Neural progenitor cell (in vitro differentiated cells): ENCODE results near the gene RPS16. TPM values are rescaled to one million over a fixed set of nuclear protein-coding genes. Genes with fewer than 3 reads are reported as not detected.

Experiments
- DNase-seq: peaks from one replicate; pipeline ENCODE4 v3.0.0-alpha.2; 2016; ENCODE audit warnings: low spot score
- H2AFZ ChIP-seq: fragments of 200-600 bp; sonication (generic); replicated peaks from 2 replicates; pipeline ENCODE4 v1.6.1; 2016; ENCODE audit warnings: antibody characterized with exemption
- H3F3A ChIP-seq: fragments of 200-600 bp; sonication (generic); 2 replicates; pipeline ENCODE4 v1.6.1; 2016; ENCODE audit warnings: antibody characterized with exemption, low read depth
- H3K27ac ChIP-seq: fragments of 200-600 bp; sonication (generic); 2 replicates; pipeline ENCODE4 v1.5.1; 2016; ENCODE audit warnings: mild to moderate bottlenecking
- H3K27me3 ChIP-seq: fragments of 200-600 bp; sonication (generic); 2 replicates; pipeline ENCODE4 v1.6.1; 2016; ENCODE audit warnings: mild to moderate bottlenecking, moderate library complexity
- H3K36me3 ChIP-seq: fragments of 200-600 bp; sonication (generic); 2 replicates; pipeline ENCODE4 v1.5.1; 2016
- H3K4me1 ChIP-seq: fragments of 200-600 bp; sonication (generic); 2 replicates; pipeline ENCODE4 v1.6.1; 2016; ENCODE audit warnings: mixed run types
- H3K4me2 ChIP-seq: fragments of 200-600 bp; sonication (generic); 2 replicates; pipeline ENCODE4 v1.6.1; 2016
- H3K4me3 ChIP-seq: fragments of 200-600 bp; sonication (generic); 2 replicates; pipeline ENCODE4 v1.5.1; 2016
- H3K79me2 ChIP-seq: fragments of 200-600 bp; sonication (generic); 2 replicates; pipeline ENCODE4 v1.6.1; 2016; ENCODE audit warnings: low read depth
- H3K9ac ChIP-seq: fragments of 200-600 bp; sonication (generic); 2 replicates; pipeline ENCODE4 v1.6.1; 2016
- H3K9me3 ChIP-seq: fragments of 200-600 bp; sonication (generic); 2 replicates; pipeline ENCODE4 v1.5.1; 2016; ENCODE audit warnings: low read depth
- H4K20me1 ChIP-seq: fragments of 200-600 bp; sonication (generic); 2 replicates; pipeline ENCODE4 v1.6.1; 2016; ENCODE audit warnings: low read depth
- H3K27ac Mint-ChIP-seq: 3 replicates; pipeline ENCODE4 v1.8.0; 2021; ENCODE audit warnings: mixed read lengths
- H3K27me3 Mint-ChIP-seq: 2 replicates; pipeline ENCODE4 v1.8.0; 2022; ENCODE audit warnings: low read depth, mild to moderate bottlenecking, inconsistent platforms, moderate library complexity, mixed read lengths; ENCODE audit not compliant: insufficient read depth
- H3K36me3 Mint-ChIP-seq: 3 replicates; pipeline ENCODE4 v1.8.0; 2021; ENCODE audit warnings: mixed read lengths
- H3K4me1 Mint-ChIP-seq: 3 replicates; pipeline ENCODE4 v1.8.0; 2021; ENCODE audit warnings: mixed read lengths
- H3K4me3 Mint-ChIP-seq: 3 replicates; pipeline ENCODE4 v1.8.0; 2021; ENCODE audit warnings: mild to moderate bottlenecking, moderate library complexity, mixed read lengths
- H3K9me3 Mint-ChIP-seq: 3 replicates; pipeline ENCODE4 v1.8.0; 2020; ENCODE audit warnings: mixed read lengths
- EZH2 ChIP-seq: fragments of 200-600 bp; sonication (generic); IDR thresholded peaks from 2 replicates; pipeline ENCODE4 v1.6.1; 2017; ENCODE audit warnings: antibody characterized with exemption, mild to moderate bottlenecking, moderate library complexity
- EZH2phosphoT487 ChIP-seq: fragments of 200-600 bp; sonication (generic); IDR thresholded peaks from 2 replicates; pipeline ENCODE4 v1.6.1; 2017; ENCODE audit warnings: antibody characterized with exemption
- microRNA-seq: library from miRNA; unstranded; fragments of <30 nt; microRNA quantifications from one replicate; pipeline ENCODE4, GENCODE V29; 2016
- small RNA-seq: library from RNA; depleted of rRNA; stranded (forward); fragments of <200 nt; gene quantifications from one replicate; pipeline ENCODE3, GENCODE V24; 2015
- total RNA-seq: library from RNA; depleted of rRNA; stranded (reverse); fragments of >200 nt; gene quantifications from 2 replicates; pipeline ENCODE4 v1.2.3, GENCODE V29; 2015; ENCODE audit warnings: low replicate concordance
- TF ChIP-seq, protein P1 (sequence below): fragments of 200-600 bp; sonication (generic); IDR thresholded peaks from 2 replicates; pipeline ENCODE4 v1.5.1; 2017; ENCODE audit warnings: antibody characterized with exemption, mild to moderate bottlenecking

Gene RPS16
- total RNA-seq, 1 donor from 2014 or later: 94.8 TPM

DNA sequence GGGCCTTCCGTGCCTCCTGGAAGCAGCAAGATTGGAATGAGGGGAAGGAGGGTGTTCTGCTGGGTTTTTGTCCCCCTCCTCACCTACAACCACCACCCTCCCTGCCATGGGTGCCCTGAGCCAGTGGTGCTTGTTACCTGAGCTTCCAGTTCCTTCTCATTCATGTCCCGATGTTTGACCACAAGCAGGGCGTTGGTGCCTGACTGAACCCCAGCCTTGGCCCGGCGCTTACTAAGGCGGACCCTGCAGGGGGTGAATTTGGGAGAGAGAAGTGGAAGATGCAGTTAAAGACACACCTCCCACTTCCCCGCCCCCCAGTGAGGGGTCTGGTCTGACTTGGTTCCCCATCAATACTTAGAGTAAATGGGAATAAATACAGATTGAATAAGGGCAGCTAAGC, 49.2 kb downstream of the RPS16 start:
- no peak overlapping the region for H3K27ac ChIP-seq
- no peak overlapping the region for H3K4me3 ChIP-seq

DNA sequence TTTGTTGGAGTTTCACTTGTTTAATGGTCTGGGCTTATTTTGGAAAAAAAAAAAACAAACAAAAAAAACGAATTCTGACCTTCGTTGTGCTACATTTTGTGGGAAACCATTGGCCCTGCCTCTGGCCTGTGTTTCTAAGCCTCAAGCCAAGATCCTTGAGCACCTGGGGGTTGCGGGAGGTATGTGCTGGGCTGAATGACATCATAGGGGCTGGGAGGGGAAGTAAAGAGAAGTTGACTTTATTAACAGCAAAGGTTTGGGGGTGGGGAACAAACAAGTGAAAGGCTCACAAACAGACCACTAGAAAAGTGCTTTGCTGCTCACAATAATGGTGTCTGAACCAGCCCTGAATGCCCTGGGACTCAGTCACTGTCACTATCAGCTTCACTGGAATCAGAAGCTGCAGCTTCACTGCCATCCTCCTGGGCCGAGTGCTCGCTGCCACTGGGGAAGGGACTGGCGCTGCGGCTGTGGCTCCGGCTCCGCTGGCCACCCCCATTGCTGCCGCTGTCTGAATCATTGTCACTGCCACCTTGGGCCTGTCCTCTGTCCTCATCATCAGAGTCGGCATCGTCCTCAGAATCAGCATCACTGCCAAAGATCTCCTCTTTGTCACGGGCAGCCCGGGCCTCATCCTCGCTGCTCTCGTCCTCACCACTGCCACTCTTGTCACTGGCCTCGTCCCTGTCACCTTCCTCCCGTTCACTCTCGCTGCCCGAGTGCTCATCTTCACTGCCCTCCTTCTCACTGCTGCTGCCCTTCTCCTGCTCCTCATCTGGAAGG, 49.9 kb downstream of the RPS16 start:
- TF ChIP-seq, protein P1, sequence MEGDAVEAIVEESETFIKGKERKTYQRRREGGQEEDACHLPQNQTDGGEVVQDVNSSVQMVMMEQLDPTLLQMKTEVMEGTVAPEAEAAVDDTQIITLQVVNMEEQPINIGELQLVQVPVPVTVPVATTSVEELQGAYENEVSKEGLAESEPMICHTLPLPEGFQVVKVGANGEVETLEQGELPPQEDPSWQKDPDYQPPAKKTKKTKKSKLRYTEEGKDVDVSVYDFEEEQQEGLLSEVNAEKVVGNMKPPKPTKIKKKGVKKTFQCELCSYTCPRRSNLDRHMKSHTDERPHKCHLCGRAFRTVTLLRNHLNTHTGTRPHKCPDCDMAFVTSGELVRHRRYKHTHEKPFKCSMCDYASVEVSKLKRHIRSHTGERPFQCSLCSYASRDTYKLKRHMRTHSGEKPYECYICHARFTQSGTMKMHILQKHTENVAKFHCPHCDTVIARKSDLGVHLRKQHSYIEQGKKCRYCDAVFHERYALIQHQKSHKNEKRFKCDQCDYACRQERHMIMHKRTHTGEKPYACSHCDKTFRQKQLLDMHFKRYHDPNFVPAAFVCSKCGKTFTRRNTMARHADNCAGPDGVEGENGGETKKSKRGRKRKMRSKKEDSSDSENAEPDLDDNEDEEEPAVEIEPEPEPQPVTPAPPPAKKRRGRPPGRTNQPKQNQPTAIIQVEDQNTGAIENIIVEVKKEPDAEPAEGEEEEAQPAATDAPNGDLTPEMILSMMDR: no peak
- TF ChIP-seq EZH2 (no peak), EZH2phosphoT487 (no peak)
- Histone ChIP-seq H3K4me3 (no peak overlapping the region), H3K4me1 (no peaks in the 10 kb centered on the region), H2AFZ (no peak overlapping the region), H3K36me3 (no peaks in the 10 kb centered on the region), H3K27ac (no peak overlapping the region), H4K20me1 (peaks cover 17% of the 10 kb centered on the region), H3K9me3 (no peaks in the 10 kb centered on the region), H3K9ac (no peak overlapping the region), H3K4me2 (no peak overlapping the region), H3K27me3 (no peaks in the 10 kb centered on the region), H3K79me2 (peaks cover 10% of the 10 kb centered on the region), H3F3A (peaks cover 30% of the 10 kb centered on the region)
- Mint-ChIP-seq H3K27me3 (peaks cover 5% of the 10 kb centered on the region), H3K27ac (peak overlapping the region; percentile 5), H3K4me1 (peaks cover 5% of the 10 kb centered on the region), H3K4me3 (peak overlapping the region; percentile 69), H3K36me3 (peaks cover 35% of the 10 kb centered on the region), H3K9me3 (no peaks in the 10 kb centered on the region)
- no peak for DNase-seq

More for the DNA sequence above, 49.2 kb downstream of the RPS16 start:
- H3K36me3 ChIP-seq: no peaks in the 10 kb centered on the region
- H2AFZ ChIP-seq: no peak overlapping the region
- peaks cover 34% of the 10 kb centered on the region for H3F3A ChIP-seq
- H3K9me3 ChIP-seq: no peaks in the 10 kb centered on the region
- no peaks in the 10 kb centered on the region for H3K4me1 ChIP-seq
- DNase-seq: no peak
- peaks cover 8% of the 10 kb centered on the region for H3K27me3 Mint-ChIP-seq
- H3K36me3 Mint-ChIP-seq: peaks cover 27% of the 10 kb centered on the region
- H4K20me1 ChIP-seq: peaks cover 14% of the 10 kb centered on the region
- H3K79me2 ChIP-seq: peaks cover 13% of the 10 kb centered on the region
- H3K9ac ChIP-seq: no peak overlapping the region
- no peak overlapping the region for H3K4me3 Mint-ChIP-seq
- H3K4me2 ChIP-seq: no peak overlapping the region
- TF ChIP-seq EZH2phosphoT487 (no peak), EZH2 (no peak)
- TF ChIP-seq, protein P1: no peak
- H3K27me3 ChIP-seq: no peaks in the 10 kb centered on the region
- no peak overlapping the region for H3K27ac Mint-ChIP-seq
- H3K9me3 Mint-ChIP-seq: no peaks in the 10 kb centered on the region
- peaks cover 10% of the 10 kb centered on the region for H3K4me1 Mint-ChIP-seq

- H3K36me3 ChIP-seq: no peaks in the 10 kb centered on the region
Observed at GRCh38 chr19:39384839-39385568, 50.7 kb downstream of the RPS16 start.

More at GRCh38 chr19:39384839-39385568, 50.7 kb downstream of the RPS16 start:
- Mint-ChIP-seq H3K4me1 (peaks cover under 1% of the 10 kb centered on the region), H3K9me3 (no peaks in the 10 kb centered on the region), H3K4me3 (no peak overlapping the region), H3K27me3 (peaks cover 2% of the 10 kb centered on the region), H3K27ac (no peak overlapping the region), H3K36me3 (peaks cover 38% of the 10 kb centered on the region)
- no peak overlapping the region for H3K4me2 ChIP-seq
- no peak overlapping the region for H3K9ac ChIP-seq
- peaks cover 21% of the 10 kb centered on the region for H3F3A ChIP-seq
- H3K4me1 ChIP-seq: no peaks in the 10 kb centered on the region
- no peaks in the 10 kb centered on the region for H3K9me3 ChIP-seq
- DNase-seq: no peak
- H4K20me1 ChIP-seq: peaks cover 19% of the 10 kb centered on the region
- H3K27me3 ChIP-seq: no peaks in the 10 kb centered on the region
- H3K79me2 ChIP-seq: peaks cover 6% of the 10 kb centered on the region
- no peak overlapping the region for H2AFZ ChIP-seq
- TF ChIP-seq, protein P1: no peak
- TF ChIP-seq EZH2phosphoT487: no peak
- no peak for TF ChIP-seq EZH2
- no peak overlapping the region for H3K4me3 ChIP-seq
- no peak overlapping the region for H3K27ac ChIP-seq

Small RNA genes within 50 kb of the gene (microRNA-seq; reads per million reads assigned to microRNA genes)
- gene MIR4530: not detected

Small RNA genes within 50 kb of the gene (small RNA-seq; reads per million reads assigned to genes)
- not detected for gene MIR4530

Other genes starting within 250 kb of the RPS16 start
- 1.0 and 1.9 TPM in 2 replicates for gene NCCRP1, start 239.0 kb downstream of the RPS16 start, total RNA-seq
- gene SYCN, start 231.7 kb downstream of the RPS16 start, total RNA-seq: not detected in 2 replicates
- not detected in 2 replicates for gene IFNL3, start 190.9 kb downstream of the RPS16 start, total RNA-seq
- gene IFNL4, start 187.1 kb downstream of the RPS16 start, total RNA-seq: not detected in 2 replicates
- not detected in 2 replicates for gene IFNL2, start 167.6 kb downstream of the RPS16 start, total RNA-seq
- gene IFNL1, start 139.5 kb downstream of the RPS16 start, total RNA-seq: not detected in 2 replicates
- gene LRFN1, start 115.1 kb downstream of the RPS16 start, total RNA-seq: 0.17 and 4.3 TPM in 2 replicates
- gene GMFG, start 99.9 kb downstream of the RPS16 start, total RNA-seq: 0.43 TPM in 1 of 2 replicates, not detected in the other
- 32.8 and 105 TPM in 2 replicates for gene SAMD4B, start 93.5 kb downstream of the RPS16 start, total RNA-seq
- gene PAF1, start 44.8 kb downstream of the RPS16 start, total RNA-seq: 15.6 and 29.1 TPM in 2 replicates
- gene MED29, start 44.6 kb downstream of the RPS16 start, total RNA-seq: 27.0 and 28.2 TPM in 2 replicates
- gene ZFP36, start 29.1 kb downstream of the RPS16 start, total RNA-seq: 1.2 TPM in 1 of 2 replicates, not detected in the other
- 10.7 and 46.9 TPM in 2 replicates for gene PLEKHG2, start 23.3 kb downstream of the RPS16 start, total RNA-seq
- 48.5 and 84.3 TPM in 2 replicates for gene SUPT5H, start 9.6 kb upstream of the RPS16 start, total RNA-seq
- gene TIMM50, start 44.9 kb upstream of the RPS16 start, total RNA-seq: 39.9 and 79.3 TPM in 2 replicates
- 0.37 and 2.8 TPM in 2 replicates for gene DLL3, start 63.0 kb upstream of the RPS16 start, total RNA-seq
- 0.73 and 6.2 TPM in 2 replicates for gene SELENOV, start 79.2 kb upstream of the RPS16 start, total RNA-seq
- gene EID2B, start 96.9 kb upstream of the RPS16 start, total RNA-seq: 10.1 and 11.1 TPM in 2 replicates
- gene EID2, start 104.2 kb upstream of the RPS16 start, total RNA-seq: 20.0 and 23.5 TPM in 2 replicates
- gene LGALS13, start 166.6 kb upstream of the RPS16 start, total RNA-seq: not detected in 2 replicates
- not detected in 2 replicates for gene LGALS16, start 220.0 kb upstream of the RPS16 start, total RNA-seq